Putamen (tissue), 1 donor: ENCODE data around the gene SEC16A.
"Not testable (repeated sequence)": the region's sequence is repeated elsewhere in the genome, so short reads cannot be mapped to it uniquely, and the experiment has no call there.

Source experiments
- DNase-seq: peaks from one replicate; pipeline ENCODE4 v3.0.0-alpha.2; 2016; ENCODE audit warnings: low spot score

Gene SEC16A

GRCh38 chr9:136439481-136440408 lies 43.1 kb downstream of the SEC16A start, which contains the start of gene INPP5E:
INPP5E (minus strand) TSS chr9:136439845; CDS start chr9:136439419, 426 bp downstream.
- DNase-seq, result peak; percentile 49

GRCh38 chr9:136438548-136439480 lies 44.0 kb downstream of the SEC16A start:
- no peak for DNase-seq

DNA sequence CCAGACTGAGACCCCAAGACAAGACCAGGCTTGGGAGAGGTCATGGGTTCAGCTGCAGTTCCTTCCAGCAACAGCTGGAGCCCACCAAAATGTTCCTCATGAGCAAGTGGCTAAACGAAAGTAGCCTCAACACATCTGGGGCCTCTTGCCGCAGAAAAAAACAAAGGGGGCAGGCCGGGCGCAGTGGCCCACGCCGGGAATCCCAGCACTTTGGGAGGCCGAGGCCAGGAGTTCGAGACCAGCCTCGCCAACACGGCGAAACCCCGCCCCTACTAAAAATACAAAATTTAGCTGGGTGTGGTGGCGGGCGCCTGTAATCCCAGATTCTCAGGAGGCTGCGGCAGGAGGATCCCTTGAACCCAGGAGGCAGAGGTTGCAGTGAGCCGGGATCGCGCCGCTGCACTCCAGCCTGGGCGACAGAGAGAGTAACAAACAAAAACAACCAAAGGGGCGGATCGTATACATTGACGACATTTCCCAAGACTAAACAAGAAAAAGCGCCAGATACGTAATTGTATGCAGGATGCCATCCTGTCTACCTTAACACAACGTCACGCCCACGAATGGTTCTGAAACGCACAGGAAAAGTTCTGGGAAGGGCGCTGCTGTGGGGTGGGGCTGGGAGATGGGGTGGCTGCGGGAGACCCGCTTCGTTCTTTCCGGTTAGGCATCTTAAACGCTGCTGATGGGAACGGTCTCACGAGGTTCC lies 44.8 kb downstream of the SEC16A start:
- no peak for DNase-seq

GRCh38 chr9:136437430-136437829 lies 45.4 kb downstream of the SEC16A start:
- DNase-seq, result no peak

GRCh38 chr9:136436055-136436634 lies 46.7 kb downstream of the SEC16A start:
- no peak for DNase-seq

DNA sequence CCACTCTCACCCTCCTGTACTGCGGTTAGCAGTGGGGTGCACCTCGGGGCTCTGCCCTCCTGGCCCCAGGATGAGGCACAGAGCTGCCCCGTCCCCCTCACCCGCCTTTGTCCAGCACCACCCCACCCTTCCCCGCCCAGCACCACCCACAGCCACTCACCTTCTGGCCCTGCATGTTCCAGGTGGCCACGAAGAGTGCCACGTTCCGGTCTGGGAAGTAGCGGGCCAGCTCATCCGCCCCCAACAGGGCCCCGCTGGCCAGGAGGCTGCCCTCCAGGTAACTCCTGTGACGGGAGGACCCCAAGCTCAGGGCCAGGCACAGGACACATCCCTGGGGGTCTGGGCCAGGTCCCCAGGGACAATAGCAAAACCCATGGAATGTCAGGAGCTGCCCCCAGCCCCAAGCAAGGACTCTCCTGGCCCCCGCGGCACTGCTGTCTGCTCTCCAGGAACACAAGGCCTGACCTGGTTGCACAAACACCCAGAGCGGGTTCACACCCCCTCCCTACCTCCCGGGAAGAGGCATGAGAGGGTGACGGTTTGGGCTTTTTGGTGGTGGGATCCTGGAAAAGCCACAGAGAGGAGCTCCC lies 48.2 kb downstream of the SEC16A start:
- DNase-seq, result no peak

GRCh38 chr9:136433849-136434579 lies 48.8 kb downstream of the SEC16A start:
- no peak for DNase-seq

DNA sequence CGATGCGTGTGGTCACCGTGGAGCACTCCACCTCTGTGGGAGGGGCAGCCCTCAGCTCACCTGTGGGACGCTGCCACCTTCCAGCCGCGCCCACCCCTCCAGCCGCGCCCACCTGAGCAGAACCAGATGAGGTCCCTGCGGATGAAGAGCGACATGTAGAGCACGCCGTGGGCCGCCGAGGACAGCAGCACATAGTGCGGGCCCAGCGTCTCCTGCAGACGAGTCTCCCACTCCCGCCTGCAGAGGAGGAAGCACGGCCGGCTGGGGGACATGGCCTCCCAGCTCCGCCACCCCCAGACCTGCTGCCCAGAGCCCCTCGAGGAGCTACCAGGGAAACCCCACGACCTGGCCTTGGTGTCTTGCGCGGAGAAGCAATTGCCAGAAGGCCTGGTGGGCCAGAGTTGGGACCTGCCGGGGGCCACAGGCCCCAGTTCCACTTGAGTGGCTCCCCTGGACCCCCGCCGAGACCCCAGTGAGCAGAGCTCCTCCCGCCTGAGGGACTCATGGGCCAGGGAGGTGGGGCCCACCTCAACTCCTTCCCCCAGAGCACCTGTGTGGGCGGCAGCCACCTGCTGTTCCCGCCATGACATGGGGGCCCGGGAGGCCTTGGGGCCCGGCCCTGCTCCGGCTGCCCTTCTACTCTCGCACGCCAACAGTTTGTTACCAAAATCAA lies 49.7 kb downstream of the SEC16A start:
- no peak for DNase-seq

- no peak for DNase-seq
Measured at GRCh38 chr9:136432591-136432990, 50.2 kb downstream of the SEC16A start.

- DNase-seq, result no peak
Measured at GRCh38 chr9:136431782-136432350, 51.0 kb downstream of the SEC16A start.

- no peak for DNase-seq
Measured at GRCh38 chr9:136430588-136431234, 52.1 kb downstream of the SEC16A start.

GRCh38 chr9:136429683-136430491 lies 53.0 kb downstream of the SEC16A start:
- no peak for DNase-seq

DNA sequence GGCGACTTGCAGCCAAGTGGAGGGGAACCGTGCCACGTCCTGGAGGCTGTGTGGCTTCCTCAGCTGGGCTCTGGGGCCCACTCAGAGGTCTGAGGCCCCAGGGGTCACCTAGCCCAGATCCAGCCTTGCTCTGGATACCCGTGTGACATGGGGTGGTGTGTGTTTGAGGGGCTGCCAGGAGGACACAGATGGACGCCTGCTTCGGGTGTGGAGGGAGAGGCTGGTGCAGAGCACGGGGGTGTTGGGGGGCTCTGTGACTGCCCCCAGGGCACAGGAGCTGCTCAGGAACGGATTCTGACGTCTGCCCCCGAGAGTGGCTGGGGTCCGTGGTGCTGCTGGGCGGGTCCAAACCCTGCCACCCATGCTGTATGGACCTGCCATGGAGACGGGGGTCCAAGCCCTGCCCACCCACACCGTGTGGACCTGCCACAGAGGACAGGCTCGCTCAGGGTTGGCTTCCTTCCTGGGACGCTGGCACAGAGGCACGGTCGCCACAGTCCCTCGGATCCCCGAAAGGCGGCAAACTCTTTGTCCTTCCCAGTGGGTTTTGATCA lies 53.7 kb downstream of the SEC16A start:
- no peak for DNase-seq

DNA sequence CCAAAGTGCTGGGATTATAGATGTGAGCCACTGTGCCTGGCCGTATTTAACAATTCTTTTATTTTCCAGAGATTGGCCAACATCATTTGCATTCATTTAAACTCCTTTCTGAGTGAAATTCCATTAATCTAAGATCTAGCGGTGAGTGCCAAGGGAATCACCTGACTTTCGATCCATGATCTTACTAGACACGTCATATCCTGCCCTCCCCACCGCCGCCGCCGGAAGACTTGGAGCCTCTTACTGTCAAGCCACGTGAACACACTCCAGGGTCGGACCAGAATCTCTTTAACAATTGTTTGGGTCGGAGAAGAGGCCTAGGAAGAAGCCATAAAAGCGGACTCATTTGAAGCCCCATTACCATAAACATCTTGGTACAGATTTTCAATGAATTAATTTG lies 56.1 kb downstream of the SEC16A start:
- no peak for DNase-seq

DNA sequence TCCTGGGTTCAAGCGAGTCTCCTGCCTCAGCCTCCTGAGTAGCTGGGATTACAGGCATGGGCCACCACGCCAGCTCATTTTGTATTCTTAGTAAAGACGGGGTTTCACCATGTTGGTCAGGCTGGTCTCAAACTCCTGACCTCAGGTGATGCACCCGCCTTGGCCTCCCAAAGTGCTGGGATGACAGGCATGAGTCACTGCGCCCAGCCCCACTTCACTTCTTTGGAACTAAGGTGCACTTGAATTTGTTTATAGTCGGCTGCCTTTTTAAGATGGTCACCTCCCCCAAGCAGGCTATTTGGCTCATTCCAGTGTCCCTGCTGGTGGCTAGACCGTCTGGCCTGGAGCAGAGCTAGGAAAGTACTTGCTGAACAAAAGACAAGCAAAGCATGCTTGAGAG lies 57.5 kb downstream of the SEC16A start:
- not testable (repeated sequence) for DNase-seq

DNA sequence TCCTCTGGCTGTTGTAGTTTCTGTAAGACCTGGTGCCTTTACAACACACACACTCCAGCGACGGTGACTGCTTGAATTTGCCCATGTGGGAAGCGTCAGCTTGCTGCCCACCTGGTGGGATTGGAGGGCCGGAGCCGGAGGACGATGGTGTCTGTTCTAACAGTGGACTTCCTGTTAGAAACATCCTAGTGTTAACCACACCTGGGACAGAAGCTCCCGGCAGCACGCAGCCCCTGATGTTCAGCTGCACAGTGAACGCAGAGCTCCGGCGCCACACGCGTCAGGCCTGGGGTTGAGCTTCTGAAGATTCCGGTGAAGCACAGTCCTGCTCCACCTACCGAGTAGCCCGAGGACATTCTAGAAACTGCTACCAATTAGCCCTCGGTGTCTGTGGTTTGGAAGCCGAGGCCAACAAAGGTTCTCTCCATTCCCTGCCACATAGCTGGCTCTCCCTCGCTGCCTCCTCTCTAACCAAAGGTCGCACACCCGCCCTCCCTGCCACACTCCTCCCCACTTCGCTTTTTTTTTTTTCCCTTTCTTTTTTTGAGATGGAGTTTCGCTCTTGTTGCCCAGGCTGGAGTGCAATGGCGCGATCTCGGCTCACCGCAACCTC lies 58.0 kb downstream of the SEC16A start:
- DNase-seq, result no peak

DNA sequence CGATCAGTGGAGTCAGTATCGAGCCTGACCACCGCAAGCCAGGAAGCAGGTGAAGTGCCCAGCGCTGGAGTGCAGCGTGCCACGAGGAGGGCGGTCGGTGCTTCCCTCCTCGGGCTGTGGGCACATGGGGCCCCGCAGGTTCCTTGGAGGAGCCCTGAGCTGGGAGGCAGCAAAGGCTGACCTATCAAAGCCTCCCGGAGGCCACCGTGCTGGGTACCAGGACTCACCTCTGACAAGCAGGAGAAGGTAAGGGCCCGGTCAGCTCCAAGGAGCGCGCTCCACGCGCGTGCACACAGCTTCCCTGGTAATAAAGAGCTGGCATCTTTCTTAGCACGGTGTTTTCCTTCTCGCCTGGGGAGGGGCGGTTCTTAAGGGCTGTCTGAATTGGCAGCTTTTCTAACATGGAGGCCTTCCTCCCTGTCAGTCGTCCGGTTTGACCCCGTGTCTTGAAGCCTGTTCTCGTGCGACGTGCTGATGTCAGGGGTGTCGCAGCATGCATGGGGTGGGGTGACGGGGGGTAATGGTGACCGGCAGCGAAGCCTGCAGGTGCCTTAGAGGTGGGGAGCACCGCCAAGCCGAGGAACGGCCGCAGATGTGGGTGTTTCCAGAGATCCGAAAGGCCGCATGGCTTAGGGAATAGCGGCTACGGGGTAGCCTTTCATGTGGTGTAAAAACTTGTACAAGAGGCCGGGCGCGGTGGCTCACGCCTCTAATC lies 59.3 kb downstream of the SEC16A start:
- no peak for DNase-seq
